OCI-LY3 (cell line): ENCODE measurements around the gene RAP1GDS1.

Experiments used
- H2AFZ ChIP-seq: fragments of 200-600, 300-600 bp; shearing (Covaris generic); 2 replicates; pipeline ENCODE4 v1.6.0; 2014; ENCODE audit warnings: antibody characterized with exemption, low read depth, low read length
- H3K27ac ChIP-seq: fragments of 200-600, 300-600 bp; sonication (generic); 2 replicates; pipeline ENCODE4 v1.5.1; 2014; ENCODE audit warnings: mild to moderate bottlenecking, low read length, moderate library complexity, mixed read lengths
- H3K27me3 ChIP-seq: fragments of 200-600, 300-600 bp; sonication (generic); 2 replicates; pipeline ENCODE4 v1.6.1; 2014; ENCODE audit warnings: low read depth, low read length, mixed read lengths
- H3K36me3 ChIP-seq: fragments of 200-600, 300-600 bp; sonication (generic); replicated peaks from 2 replicates; pipeline ENCODE3; 2014; ENCODE audit warnings: low read depth, low read length, mixed read lengths
- H3K4me1 ChIP-seq: fragments of 300-600, 200-600 bp; sonication (generic); 2 replicates; pipeline ENCODE4 v1.6.1; 2014; ENCODE audit warnings: low read length, mixed read lengths
- H3K4me2 ChIP-seq: fragments of 200-600, 300-600 bp; sonication (generic); 2 replicates; pipeline ENCODE4 v1.6.1; 2014; ENCODE audit warnings: low read length, mixed read lengths
- H3K4me3 ChIP-seq: fragments of 300-600, 200-600 bp; sonication (generic); 2 replicates; pipeline ENCODE4 v1.5.1; 2014; ENCODE audit warnings: antibody characterized with exemption, mild to moderate bottlenecking, low read length, moderate library complexity
- H3K79me2 ChIP-seq: fragments of 300-600, 200-600 bp; shearing (Covaris generic); 2 replicates; pipeline ENCODE4 v1.6.1; 2014; ENCODE audit warnings: mild to moderate bottlenecking, low read length, mixed read lengths
- H3K9ac ChIP-seq: fragments of 300-600, 200-600 bp; shearing (Covaris generic); 2 replicates; pipeline ENCODE4 v1.6.0; 2014; ENCODE audit warnings: mild to moderate bottlenecking, low read length, moderate library complexity
- H3K9me3 ChIP-seq: fragments of 200-600, 300-600 bp; shearing (Covaris generic); 2 replicates; pipeline ENCODE4 v1.6.1; 2014; ENCODE audit warnings: low read length, mixed read lengths; ENCODE audit not compliant: insufficient read depth
- H4K20me1 ChIP-seq: fragments of 200-600, 300-600 bp; sonication (generic); 2 replicates; pipeline ENCODE4 v1.6.1; 2016; ENCODE audit warnings: low read length, mixed read lengths; ENCODE audit not compliant: insufficient read depth
- CTCF ChIP-seq: fragments of 200-600, 300-600 bp; sonication (generic); IDR thresholded peaks from 2 replicates; pipeline ENCODE4 v1.5.1; 2014; ENCODE audit warnings: antibody characterized with exemption, low read length, low read depth
- EZH2phosphoT487 ChIP-seq: fragments of 200-600 bp; shearing (Covaris generic); IDR thresholded peaks from 2 replicates; pipeline ENCODE4 v1.6.1; 2018; ENCODE audit warnings: antibody characterized with exemption, mixed run types, low read depth

RAP1GDS1 gene

GRCh38 chr4:98482847-98483806 lies 221.9 kb downstream of the RAP1GDS1 start:
- Histone ChIP-seq H3K9ac (peak overlapping the region; percentile 41; the same call in 1 of the 2 replicates), H3K36me3 (peaks cover 3% of the 10 kb centered on the region), H3K4me1 (peaks cover 39% of the 10 kb centered on the region), H2AFZ (no peak overlapping the region), H3K27ac (peak overlapping the region; percentile 65), H3K9me3 (no peaks in the 10 kb centered on the region), H3K79me2 (peaks cover 6% of the 10 kb centered on the region; the same call in 1 of the 2 replicates), H4K20me1 (no peaks in the 10 kb centered on the region), H3K27me3 (no peaks in the 10 kb centered on the region), H3K4me3 (peak overlapping the region; percentile 58), H3K4me2 (peak overlapping the region; percentile 87)
- no peak for TF ChIP-seq CTCF
- no peak for TF ChIP-seq EZH2phosphoT487

DNA sequence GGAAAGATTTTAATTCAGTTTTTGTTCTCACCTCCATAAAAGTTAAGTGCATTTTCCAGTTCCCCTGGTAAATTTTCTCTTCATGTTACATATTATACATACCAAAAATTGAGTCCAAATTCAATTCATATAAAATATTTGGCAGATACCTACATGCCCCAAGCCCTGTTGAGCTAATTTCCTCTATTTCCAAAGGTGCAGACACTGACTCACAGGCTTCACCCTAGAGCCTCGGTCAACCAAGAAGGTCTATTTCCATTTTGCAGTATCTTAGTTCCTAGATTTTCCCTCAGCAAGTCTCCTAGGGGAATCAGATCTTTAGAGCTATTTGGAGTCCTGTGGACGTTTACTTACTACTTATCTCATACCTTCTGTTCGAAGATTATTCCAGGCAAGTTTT lies 222.8 kb downstream of the RAP1GDS1 start:
- no peak for TF ChIP-seq EZH2phosphoT487
- TF ChIP-seq CTCF: no peak
- Histone ChIP-seq H3K4me1 (peaks cover 39% of the 10 kb centered on the region), H3K4me3 (no peak overlapping the region), H3K27ac (no peak overlapping the region), H3K9ac (no peak overlapping the region), H3K36me3 (peaks cover 3% of the 10 kb centered on the region), H3K9me3 (no peaks in the 10 kb centered on the region), H2AFZ (no peak overlapping the region), H3K79me2 (peaks cover 6% of the 10 kb centered on the region; the same call in 1 of the 2 replicates), H3K27me3 (no peaks in the 10 kb centered on the region), H3K4me2 (peak overlapping the region; percentile 87; the same call in 1 of the 2 replicates), H4K20me1 (no peaks in the 10 kb centered on the region)

- Histone ChIP-seq H3K9ac (no peak overlapping the region), H3K4me1 (peaks cover 27% of the 10 kb centered on the region), H3K27me3 (no peaks in the 10 kb centered on the region), H4K20me1 (no peaks in the 10 kb centered on the region), H2AFZ (no peak overlapping the region), H3K79me2 (peaks cover 6% of the 10 kb centered on the region; the same call in 1 of the 2 replicates), H3K4me3 (no peak overlapping the region), H3K4me2 (no peak overlapping the region), H3K9me3 (no peaks in the 10 kb centered on the region), H3K36me3 (no peaks in the 10 kb centered on the region), H3K27ac (no peak overlapping the region)
- TF ChIP-seq EZH2phosphoT487: no peak
- no peak for TF ChIP-seq CTCF
These were observed 224.7 kb downstream of the RAP1GDS1 start for GRCh38 chr4:98485816-98486345.

DNA sequence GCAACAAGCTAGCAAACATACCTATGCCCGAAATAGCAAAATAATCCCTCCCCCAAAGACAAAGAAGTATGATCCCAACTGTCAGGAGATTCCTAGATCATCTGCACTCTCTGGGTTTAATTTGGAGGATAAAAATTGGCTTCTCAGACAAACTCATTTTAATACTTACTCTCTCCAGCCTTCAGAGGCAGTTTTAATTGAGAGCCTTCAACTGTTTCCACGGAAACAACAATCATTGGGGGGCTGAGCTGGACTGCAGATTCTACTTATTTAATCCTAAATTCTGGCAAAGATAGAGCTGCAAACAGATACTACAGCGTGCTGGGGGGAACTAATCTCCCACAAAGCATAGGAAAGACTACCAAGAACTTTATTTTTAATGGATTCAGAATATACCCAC lies 229.1 kb downstream of the RAP1GDS1 start:
- Histone ChIP-seq H2AFZ (no peak overlapping the region), H3K4me2 (no peak overlapping the region), H3K9ac (no peak overlapping the region), H3K4me3 (no peak overlapping the region), H3K27me3 (no peaks in the 10 kb centered on the region), H3K36me3 (peaks cover 2% of the 10 kb centered on the region), H4K20me1 (0 out of 2 replicates have a peak, but pooled peaks cover 6% of the 10 kb centered on the region), H3K79me2 (no peaks in the 10 kb centered on the region), H3K9me3 (no peaks in the 10 kb centered on the region), H3K27ac (no peak overlapping the region), H3K4me1 (peaks cover 4% of the 10 kb centered on the region)
- TF ChIP-seq EZH2phosphoT487 (no peak), CTCF (no peak)
